Measurements from ENCODE around the gene EXOSC5.

DNA sequence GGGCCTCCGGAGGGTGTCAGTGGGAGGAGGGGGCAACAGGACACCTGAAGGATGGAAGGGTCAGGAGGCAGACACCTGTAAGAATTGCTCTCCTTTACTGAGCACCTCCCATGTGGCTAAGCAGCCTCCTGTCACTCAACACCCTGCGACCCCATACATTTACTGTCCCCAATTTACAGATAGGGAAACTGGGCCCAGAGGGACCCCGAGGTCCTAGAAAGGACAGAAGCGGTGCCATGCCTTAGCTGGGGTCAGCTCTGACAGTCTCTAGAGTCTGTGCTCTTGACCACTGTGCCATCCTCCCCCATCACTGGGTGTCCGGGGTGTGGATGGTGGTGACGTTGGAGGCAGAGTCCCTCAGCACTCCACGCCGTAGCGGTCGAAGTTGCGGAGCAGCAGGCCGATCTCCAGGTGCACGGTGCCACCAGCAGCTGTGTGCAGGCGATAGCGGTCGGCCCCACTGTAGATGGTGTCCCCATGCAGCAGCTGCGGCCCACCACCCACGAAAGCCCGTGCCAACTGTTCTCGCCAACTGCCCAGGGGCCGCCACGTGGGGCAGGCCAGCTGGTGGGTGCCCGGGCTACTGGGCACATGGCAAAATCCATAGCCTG is 42.7 kb downstream of the EXOSC5 start:
- TF ChIP-seq POLR2AphosphoS5 (IDR thresholded peaks at IDR 0.05; ENCODE audit: low read depth, low read length) (no peak), POLR2A (IDR thresholded peaks at IDR 0.05; ENCODE audit: low read depth, low read length) (no peak)

Measured in GM12891 (cell line).